Activated CD8-positive, alpha-beta memory T cell treated with anti-CD3 and anti-CD28 coated beads, Interleukin-2, amount 50 U/mL, for 1 hour (primary cell): ENCODE results near the gene CLEC16A.

Experiments
- DNase-seq: peaks from one replicate; pipeline ENCODE4 v3.0.0-alpha.2; 2020; ENCODE audit errors: extremely low read depth

The CLEC16A gene

DNA sequence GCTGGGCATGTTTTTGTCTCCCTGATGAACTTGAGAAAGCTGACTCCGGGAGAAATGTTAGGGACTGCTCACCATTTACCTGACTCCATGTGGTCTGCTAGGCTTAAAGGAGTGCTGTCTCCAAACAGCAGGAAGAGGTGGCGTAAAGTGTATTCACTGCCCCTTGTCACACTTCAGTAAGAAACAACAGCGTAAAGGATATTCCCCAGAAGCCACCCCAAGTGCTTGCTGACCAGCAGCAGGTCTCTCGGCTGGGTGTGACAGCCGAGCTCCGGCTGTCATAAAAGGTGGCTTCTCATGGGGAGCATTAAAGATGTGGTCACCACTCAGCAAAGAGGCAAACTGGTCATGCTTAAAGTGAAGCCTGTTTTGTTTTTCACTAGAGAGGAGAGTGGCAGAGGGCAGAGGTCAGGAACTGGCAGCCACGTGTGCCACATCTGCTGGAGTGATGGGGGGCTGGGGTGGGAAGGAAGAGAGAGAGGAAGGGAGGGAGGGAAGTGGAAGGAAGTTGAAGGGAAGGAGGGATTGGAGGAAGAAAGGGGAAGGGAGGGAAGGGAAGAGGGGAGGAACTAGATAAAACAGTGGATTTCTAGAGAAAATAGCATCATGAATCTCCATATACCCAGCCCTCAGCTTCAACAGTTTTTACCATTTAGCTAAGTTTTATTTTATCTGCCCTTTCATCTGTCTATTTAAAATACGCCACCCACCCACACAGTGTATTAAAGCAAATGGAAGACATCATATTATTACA is 119.3 kb downstream of the CLEC16A start:
- no peak for DNase-seq

DNA sequence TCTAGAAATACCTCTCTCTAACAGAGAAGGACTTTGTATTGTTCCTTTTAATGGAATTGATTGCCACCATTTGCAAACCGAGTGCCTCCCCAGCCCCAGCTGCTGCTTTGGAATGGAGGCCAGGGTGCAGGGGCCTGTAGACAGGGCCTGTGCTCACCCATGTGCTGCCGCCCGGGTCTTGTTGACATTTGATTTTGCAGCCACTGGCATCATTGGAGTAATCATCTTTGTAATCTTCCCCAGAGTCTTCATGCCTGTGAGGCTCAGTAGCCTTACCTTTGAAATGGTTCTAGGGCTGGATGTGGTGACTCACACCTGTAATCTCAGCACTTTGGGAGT is 119.8 kb downstream of the CLEC16A start:
- no peak for DNase-seq

DNA sequence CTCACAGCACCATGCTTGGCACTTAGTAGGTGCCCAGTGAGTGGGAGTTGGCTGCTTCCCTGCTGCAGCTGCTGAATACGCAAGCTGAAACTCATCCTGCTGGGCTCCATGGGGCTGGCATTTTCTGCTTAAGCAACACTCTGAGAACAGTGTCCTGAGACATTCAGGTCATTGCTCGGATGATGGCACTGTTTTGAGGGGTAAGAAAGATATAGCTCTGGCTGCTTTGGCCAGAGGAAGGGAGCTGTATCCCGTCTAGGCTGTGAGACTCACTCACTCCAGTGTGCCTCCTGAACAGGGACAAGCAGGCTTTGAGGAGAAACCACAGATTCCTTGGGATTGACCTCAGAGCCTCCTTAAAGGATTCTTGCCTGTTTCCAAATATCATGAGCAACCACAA is 120.5 kb downstream of the CLEC16A start:
- no peak for DNase-seq

GRCh38 chr16:11066261-11066870 is 122.0 kb downstream of the CLEC16A start:
- no peak for DNase-seq

DNA sequence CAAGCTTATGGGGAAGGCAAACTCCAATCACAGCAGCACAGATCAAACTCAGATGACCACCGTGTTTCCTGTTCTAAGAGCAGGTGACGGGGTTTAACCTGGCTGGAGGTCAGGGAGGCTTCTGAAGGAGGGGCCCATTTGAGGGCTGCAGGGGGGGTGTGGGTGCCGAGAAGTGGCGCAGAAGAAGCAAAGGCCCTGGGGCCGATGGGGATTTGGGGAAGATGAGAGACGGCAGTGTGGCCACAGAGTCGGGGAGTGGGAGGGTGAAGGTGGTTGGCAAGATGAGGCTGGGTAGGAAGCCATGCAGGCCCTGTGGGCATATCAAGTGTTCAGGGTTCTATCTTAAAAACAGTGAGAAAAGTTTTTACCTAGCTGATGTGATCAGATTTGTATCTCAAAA is 122.9 kb downstream of the CLEC16A start:
- DNase-seq = no peak

GRCh38 chr16:11067697-11068141 is 123.4 kb downstream of the CLEC16A start:
- DNase-seq = no peak

- no peak for DNase-seq
These were observed 127.5 kb downstream of the CLEC16A start for GRCh38 chr16:11071829-11072228.

GRCh38 chr16:11072420-11073153 is 128.2 kb downstream of the CLEC16A start:
- no peak for DNase-seq

GRCh38 chr16:11073407-11073999 is 129.1 kb downstream of the CLEC16A start:
- no peak for DNase-seq

- no peak for DNase-seq
These were observed 129.8 kb downstream of the CLEC16A start for GRCh38 chr16:11074131-11074530.

DNA sequence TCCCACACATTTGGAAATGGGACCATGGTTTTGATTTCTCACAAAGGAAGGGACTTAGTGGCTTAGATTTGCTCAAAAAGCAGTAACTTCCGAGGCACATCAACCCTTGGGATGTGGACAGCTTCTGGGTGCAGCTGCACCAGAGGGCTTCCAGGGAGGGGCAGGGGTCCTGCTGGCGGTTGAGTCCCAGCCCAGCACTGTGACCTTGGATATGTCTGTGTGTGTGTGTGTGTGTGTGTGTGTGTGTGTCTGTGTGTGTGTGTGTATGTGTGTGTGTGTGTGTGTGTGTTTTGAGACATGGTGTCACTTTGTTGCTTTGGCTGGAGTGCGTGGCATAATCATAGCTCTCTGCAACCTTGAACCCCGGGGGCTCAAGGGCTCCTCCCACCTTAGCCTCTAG is 130.8 kb downstream of the CLEC16A start:
- no peak for DNase-seq

DNA sequence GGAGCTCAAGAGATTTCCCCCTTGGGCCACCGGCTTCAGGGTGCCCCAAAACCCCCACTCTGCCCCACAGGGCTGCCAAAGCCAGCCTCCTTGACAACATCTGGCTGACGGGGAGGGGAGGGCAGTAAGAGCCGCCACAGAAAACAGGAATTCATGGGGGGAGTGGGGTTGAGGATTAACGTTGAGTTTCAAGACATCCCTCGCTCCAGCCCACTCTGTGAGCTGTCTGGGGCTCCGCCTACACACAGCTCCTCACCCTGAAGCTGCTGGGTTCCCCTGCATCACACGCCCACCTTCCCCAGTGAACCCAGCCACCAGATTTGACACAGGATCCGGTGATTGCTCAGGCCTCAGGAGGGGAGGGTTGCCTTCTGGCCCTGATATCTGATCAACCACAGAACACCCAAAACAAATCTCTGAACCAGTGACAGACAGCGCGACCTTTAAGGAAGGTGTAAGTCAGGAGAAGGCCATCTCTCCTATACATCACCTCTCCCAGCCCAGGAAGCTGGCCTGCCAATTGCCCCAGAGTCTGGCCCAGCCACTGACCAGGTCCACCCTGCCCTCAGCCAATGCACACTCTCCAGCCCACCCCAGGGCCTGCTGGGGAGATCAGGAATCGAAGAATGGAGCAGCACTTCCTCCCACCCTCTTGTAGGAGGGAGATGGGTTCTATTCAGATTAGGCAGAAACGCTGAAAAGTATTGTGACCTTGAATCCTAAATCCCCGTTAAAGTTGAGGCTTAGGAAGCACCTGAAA is 132.1 kb downstream of the CLEC16A start:
- no peak for DNase-seq

DNA sequence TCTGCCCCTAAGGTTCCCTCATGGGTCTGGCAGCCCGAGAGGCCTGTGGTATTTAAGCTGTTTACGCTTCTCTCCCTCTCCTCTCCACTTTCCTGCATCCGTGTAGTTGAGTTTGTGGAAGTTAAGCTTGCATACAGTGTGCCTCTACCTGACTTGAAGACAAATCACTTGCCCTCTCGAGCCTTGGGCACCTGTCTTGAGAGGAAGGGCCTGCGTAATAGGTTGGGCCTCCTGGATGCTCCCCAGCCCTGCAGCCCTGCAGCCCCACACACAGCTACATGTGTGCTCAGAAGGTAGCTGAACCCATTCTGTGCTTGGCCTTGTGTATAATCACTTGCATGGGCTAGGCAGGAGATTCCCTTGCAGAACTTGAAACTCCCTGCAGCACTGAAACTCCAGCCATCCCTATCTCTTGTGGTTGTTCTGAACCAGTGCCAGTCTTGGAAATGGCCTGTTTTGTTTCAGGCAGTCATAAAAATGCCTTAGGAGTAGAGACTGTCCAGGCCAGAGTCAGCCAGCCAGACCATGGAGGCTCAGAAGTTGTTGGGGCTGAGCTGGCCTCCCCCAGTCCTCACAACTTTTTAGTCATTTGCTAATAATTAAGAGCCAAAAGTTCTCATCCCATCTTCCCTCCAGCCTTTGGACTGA is 134.6 kb downstream of the CLEC16A start:
- DNase-seq = no peak

DNA sequence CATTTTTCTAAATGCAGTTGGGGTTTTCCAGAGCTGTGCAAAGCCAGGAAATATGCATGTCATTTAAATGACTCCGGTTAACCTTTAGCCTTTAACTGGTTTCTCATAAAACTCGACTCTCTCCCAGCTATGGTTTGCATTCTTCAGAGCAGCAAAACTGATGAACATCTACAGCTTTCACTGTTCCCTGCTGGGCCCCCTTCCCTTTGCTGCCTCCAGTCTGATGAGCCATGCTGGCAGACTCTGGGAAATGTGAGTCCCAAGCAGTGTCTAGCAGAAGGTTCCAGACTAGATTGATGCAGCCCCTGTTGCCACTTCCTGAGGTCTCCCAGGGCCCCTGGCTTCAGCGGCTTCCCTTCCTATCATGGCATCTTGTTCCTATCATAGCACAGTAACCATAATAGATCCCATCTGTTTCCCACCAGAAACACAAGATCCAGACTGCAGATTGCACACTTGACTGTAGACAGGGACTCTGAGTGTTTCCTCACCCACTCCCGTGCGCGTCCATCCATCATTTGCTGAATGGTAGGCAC is 135.4 kb downstream of the CLEC16A start:
- no peak for DNase-seq

- DNase-seq = no peak
These were observed 136.1 kb downstream of the CLEC16A start for GRCh38 chr16:11080327-11080967.

- DNase-seq = no peak
These were observed 136.8 kb downstream of the CLEC16A start for GRCh38 chr16:11080999-11081630.

DNA sequence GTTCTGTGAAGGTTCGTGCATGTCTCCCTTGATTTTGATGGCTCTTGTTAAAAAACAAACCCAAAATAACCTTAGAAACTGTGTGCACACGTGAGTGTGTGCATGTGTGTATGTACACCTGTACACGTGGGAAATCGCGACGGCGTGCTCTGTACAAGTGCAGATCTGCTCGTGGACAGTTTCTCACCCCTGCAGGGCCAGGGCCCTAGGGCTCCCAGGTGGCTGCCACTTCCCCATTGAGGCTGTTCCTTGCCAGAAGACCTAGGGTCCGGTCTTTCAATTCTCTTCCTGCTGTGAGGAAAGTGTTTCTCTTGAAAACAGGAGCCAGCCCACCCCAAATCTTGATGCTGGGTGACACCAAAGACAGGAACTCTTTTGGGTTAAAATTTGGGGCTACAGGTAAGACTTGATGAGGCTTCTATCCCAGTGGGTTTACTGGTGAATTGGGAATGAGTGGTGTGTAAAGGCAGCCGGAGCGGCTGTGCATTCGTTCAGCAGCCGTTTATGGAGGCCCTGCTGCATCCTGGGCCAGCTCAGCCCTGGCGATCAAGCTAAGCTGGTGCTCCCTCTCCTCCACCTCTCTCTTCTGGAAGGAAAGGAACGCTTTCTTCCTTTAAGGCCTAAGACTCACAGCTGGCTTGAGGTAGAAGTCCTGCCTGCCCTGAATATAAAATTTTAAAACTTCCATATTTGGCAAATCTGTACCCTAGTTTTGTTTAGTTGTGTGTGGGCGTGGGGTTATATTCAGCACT is 137.9 kb downstream of the CLEC16A start:
- no peak for DNase-seq

- DNase-seq = no peak
These were observed 138.6 kb downstream of the CLEC16A start for GRCh38 chr16:11082860-11083388.

DNA sequence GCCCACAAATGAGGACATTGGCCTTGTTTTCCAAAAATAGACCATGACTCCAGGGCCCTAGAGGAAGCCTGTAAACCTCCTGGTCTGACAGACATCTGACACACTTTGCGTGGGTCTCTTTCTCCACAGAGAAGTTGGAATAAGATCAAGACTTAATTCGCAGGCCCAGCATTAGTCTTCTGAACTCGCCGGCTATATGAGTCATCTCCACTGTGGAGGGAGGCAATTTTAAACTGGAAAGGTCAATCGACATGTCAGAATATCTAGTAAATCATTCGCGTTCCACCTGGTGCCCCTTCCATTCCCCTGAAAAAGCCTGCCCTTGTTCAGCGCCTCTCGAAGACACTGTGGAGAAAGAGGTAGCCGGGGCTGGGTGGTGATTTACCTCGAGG is 140.1 kb downstream of the CLEC16A start:
- DNase-seq = no peak
